CD4-positive, alpha-beta T cell treated with Interleukin-2 at 100 ng/mL for 4 hours (primary cell): Measurements from ENCODE around the gene IL6R.
"Not testable (repeated sequence)": the region's sequence is repeated elsewhere in the genome, so short reads cannot be mapped to it uniquely, and the experiment has no call there.

Experiments
- DNase-seq: peaks from one replicate; pipeline ENCODE4 v3.0.0-alpha.2; 2020; ENCODE audit warnings: low spot score

IL6R gene

GRCh38 chr1:154406886-154407197, 1.7 kb downstream of the IL6R start:
- no peak for DNase-seq

GRCh38 chr1:154407198-154408091, 2.3 kb downstream of the IL6R start:
- DNase-seq, result peak; percentile 48

GRCh38 chr1:154408174-154408777, 3.1 kb downstream of the IL6R start:
- DNase-seq, result no peak

- DNase-seq, result no peak
Measured at GRCh38 chr1:154410185-154410827, 5.2 kb downstream of the IL6R start.

- DNase-seq, result no peak
Measured at GRCh38 chr1:154411525-154411924, 6.4 kb downstream of the IL6R start.

- no peak for DNase-seq
Measured at GRCh38 chr1:154413177-154413783, 8.1 kb downstream of the IL6R start.

GRCh38 chr1:154414606-154415005, 9.5 kb downstream of the IL6R start:
- DNase-seq, result no peak

- no peak for DNase-seq
Measured at GRCh38 chr1:154416471-154417337, 11.6 kb downstream of the IL6R start.

GRCh38 chr1:154417338-154417608, 12.1 kb downstream of the IL6R start:
- DNase-seq, result no peak

- peak; percentile 51 for DNase-seq
Measured at GRCh38 chr1:154418062-154418921, 13.1 kb downstream of the IL6R start.

- DNase-seq, result no peak
Measured at GRCh38 chr1:154418923-154419619, 13.9 kb downstream of the IL6R start.

- DNase-seq, result peak; percentile 67
Measured at GRCh38 chr1:154419620-154420571, 14.8 kb downstream of the IL6R start.

GRCh38 chr1:154420961-154421924, 16.1 kb downstream of the IL6R start:
- DNase-seq, result no peak

GRCh38 chr1:154422049-154422448, 16.9 kb downstream of the IL6R start:
- DNase-seq, result not testable (repeated sequence)

GRCh38 chr1:154422521-154422920, 17.4 kb downstream of the IL6R start:
- DNase-seq, result no peak

GRCh38 chr1:154423304-154423987, 18.3 kb downstream of the IL6R start:
- no peak for DNase-seq

- no peak for DNase-seq
Measured at GRCh38 chr1:154423988-154424326, 18.8 kb downstream of the IL6R start.

GRCh38 chr1:154425172-154425571, 20.0 kb downstream of the IL6R start:
- no peak for DNase-seq
